Activated CD4-positive, alpha-beta T cell treated with anti-CD3 and anti-CD28 coated beads, Interleukin-2, amount 10 ng/mL, durations not matched to agents 24 days and 14 days (primary cell): Measurements from ENCODE around the gene SBNO2. TPM values are rescaled to one million over a fixed set of nuclear protein-coding genes. Genes with fewer than 3 reads are reported as not detected.
A peak's percentile ranks its signal among the peaks of the same experiment; 100 is the strongest.

Source experiments
- DNase-seq: peaks from one replicate; pipeline ENCODE4 v3.0.0; 2022
- H3K27ac Mint-ChIP-seq: one replicate; pipeline ENCODE4 v1.8.0; 2022; ENCODE audit warnings: mild to moderate bottlenecking, mixed read lengths
- H3K27me3 Mint-ChIP-seq: one replicate; pipeline ENCODE4 v1.8.0; 2022; ENCODE audit warnings: mixed read lengths
- H3K36me3 Mint-ChIP-seq: one replicate; pipeline ENCODE4 v1.8.0; 2022; ENCODE audit warnings: low read depth, mild to moderate bottlenecking, mixed read lengths
- H3K4me1 Mint-ChIP-seq: one replicate; pipeline ENCODE4 v1.8.0; 2021; ENCODE audit warnings: mixed read lengths
- H3K4me3 Mint-ChIP-seq: one replicate; pipeline ENCODE4 v1.8.0; 2022; ENCODE audit warnings: mild to moderate bottlenecking, moderate library complexity, mixed read lengths
- H3K9me3 Mint-ChIP-seq: one replicate; pipeline ENCODE4 v1.8.0; 2021; ENCODE audit warnings: mixed read lengths
- intact Hi-C: fragments of 100-400 bp; cut with micrococcal nuclease; formaldehyde crosslinking; loops from one replicate; pipeline ENCODE4 v1.15.1; 2023
- total RNA-seq: library from RNA; stranded (reverse); gene quantifications from 2 replicates; pipeline ENCODE4 v1.2.3, GENCODE V29; 2022

Gene SBNO2
- total RNA-seq, 1 donor from 2014 or later, result 98.9 TPM

DNA sequence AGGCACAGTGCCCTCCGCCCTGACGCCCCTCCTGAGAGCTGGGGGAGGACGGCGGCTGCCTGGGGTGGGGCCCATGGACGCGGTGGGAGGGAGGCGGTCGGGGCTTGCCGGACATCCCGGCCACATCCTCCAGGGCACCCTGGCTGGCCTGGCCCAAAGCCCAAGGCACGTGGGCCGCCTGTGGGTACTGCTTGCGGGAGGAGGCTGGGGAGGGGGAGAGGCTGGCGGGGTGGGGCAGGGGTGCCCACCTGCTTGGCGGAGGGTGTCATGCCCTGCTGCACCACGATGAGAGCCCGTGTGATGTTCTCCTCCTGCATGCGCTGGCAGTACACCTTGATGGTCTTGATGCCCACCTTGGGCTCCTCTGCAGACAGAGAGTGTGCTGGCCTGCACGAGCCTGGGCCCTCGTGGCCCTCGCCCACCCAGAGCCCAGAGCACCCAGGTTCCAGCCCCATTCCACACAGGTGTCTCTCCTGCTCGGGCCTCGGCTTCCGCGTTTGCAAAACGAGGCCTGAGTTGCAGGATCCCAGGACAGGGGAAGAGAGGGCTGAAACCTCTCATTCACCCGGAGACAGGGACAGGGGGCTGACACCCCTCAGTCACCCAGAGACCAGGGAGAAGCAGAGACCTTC is 82.4 kb downstream of the SBNO2 start:
- no peak overlapping the region for H3K4me3 Mint-ChIP-seq
- DNase-seq, result no peak
- peaks cover 22% of the 10 kb centered on the region for H3K4me1 Mint-ChIP-seq
- no peaks in the 10 kb centered on the region for H3K9me3 Mint-ChIP-seq
- no peak overlapping the region for H3K27ac Mint-ChIP-seq
- no peaks in the 10 kb centered on the region for H3K27me3 Mint-ChIP-seq
- H3K36me3 Mint-ChIP-seq, result peaks cover 39% of the 10 kb centered on the region
- intact Hi-C loops, result no loop called here

DNA sequence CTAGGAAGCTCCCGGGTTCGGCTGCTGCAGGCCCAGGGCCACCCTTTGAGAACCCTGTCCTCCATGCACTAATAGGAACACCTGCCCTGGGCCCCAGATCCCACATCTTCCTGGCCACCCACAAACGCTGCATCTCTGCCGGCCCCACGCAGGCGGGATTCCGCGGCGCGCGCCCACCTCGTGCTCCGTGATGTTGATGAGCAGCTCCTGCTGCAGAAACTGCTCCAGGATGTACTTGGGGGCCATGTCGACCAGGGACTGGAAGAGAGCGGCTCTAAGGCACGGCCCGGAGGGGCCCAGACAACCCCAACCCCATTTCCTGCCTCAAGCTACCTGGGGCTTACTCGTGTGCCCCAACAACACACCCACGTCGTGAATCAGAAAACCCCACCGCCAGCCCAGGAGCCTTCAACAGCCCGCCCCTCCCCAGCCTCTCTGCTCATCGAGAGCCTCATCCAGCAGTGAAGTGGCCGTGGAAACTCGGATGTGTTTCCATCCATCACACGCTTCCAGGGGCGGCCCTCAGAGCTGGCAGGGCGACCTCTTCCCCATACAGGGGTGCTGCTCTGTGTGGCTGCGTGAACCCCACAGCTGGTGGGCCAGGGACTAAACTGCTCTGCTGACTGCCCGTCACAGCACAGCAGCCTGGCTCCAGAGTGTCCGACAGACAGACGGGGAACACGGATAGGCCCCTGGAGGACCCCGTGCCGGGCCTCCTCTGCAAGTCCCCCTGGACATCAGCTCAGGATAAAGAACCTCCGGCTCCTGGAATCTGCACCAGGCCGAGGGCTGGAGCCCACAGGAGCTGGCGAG is 83.1 kb downstream of the SBNO2 start:
- H3K4me3 Mint-ChIP-seq, result no peak overlapping the region
- H3K27me3 Mint-ChIP-seq, result no peaks in the 10 kb centered on the region
- H3K36me3 Mint-ChIP-seq, result peaks cover 39% of the 10 kb centered on the region
- no peaks in the 10 kb centered on the region for H3K9me3 Mint-ChIP-seq
- intact Hi-C loops, result no loop called here
- no peak overlapping the region for H3K27ac Mint-ChIP-seq
- no peak for DNase-seq
- H3K4me1 Mint-ChIP-seq, result peaks cover 18% of the 10 kb centered on the region

DNA sequence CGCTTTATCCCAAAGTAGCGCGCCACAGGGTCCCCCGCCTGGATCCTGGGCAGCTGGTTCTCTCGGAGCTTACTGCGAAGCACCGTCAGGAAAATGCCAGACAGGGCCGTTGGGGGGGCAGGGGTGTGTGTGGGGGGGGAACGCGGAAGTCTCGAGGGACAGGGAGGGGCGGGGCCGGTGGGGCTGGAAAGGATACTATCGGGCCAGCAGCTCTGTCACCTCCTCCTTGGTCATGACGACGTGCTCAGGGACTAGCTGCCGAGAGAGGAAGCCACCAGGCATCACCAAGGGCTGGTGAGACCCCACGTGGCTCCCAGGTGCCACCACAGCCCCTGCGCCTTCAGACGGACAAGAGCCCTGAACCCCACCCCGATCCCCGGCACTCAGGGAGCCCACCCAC is 84.2 kb downstream of the SBNO2 start:
- H3K4me1 Mint-ChIP-seq, result peaks cover 20% of the 10 kb centered on the region
- no peak overlapping the region for H3K27ac Mint-ChIP-seq
- DNase-seq, result peak; percentile 71
- intact Hi-C loops, result no loop called here
- H3K9me3 Mint-ChIP-seq, result no peaks in the 10 kb centered on the region
- no peaks in the 10 kb centered on the region for H3K27me3 Mint-ChIP-seq
- peaks cover 41% of the 10 kb centered on the region for H3K36me3 Mint-ChIP-seq
- H3K4me3 Mint-ChIP-seq, result no peak overlapping the region

- H3K27ac Mint-ChIP-seq, result no peak overlapping the region
- H3K27me3 Mint-ChIP-seq, result no peaks in the 10 kb centered on the region
- no peak overlapping the region for H3K4me3 Mint-ChIP-seq
- no peaks in the 10 kb centered on the region for H3K9me3 Mint-ChIP-seq
- DNase-seq, result no peak
- intact Hi-C loops, result no loop called here
- H3K36me3 Mint-ChIP-seq, result peaks cover 41% of the 10 kb centered on the region
- peaks cover 19% of the 10 kb centered on the region for H3K4me1 Mint-ChIP-seq
Observed at GRCh38 chr19:1089126-1089771, 84.8 kb downstream of the SBNO2 start.

DNA sequence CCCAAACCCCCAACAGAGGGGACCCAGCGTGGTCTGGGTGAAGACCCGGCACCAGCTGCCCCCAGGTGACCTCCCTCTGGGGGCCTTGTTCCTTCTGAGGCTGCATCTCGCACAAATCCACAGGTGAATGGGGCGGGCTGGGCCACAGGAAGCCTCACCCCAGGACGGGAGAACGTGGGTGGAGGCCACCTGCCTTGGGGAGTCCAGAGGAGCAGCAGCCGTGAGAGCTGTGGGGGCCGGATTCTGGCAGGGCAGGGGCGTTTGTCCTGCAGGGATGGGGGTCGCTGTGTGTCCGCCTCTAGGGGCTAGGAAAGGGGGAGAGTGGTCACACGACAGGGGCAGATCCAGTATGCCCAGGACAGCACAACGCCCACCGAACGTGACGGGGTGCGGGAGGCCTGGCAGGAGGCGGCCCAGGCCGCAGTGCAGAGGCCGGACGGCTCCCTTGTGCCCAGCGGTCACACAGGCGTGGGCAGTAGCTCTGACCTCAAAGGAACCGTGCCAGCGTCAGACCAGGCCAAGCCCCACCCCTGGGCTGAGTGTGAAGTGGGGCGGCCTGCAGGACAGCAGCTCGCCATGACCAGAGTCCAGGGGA is 85.6 kb downstream of the SBNO2 start:
- intact Hi-C loops, result no loop called here
- Mint-ChIP-seq H3K4me3 (no peak overlapping the region), H3K4me1 (peaks cover 18% of the 10 kb centered on the region), H3K27ac (peak overlapping the region; percentile 84), H3K36me3 (peaks cover 45% of the 10 kb centered on the region), H3K9me3 (no peaks in the 10 kb centered on the region), H3K27me3 (no peaks in the 10 kb centered on the region)
- peak; percentile 77 for DNase-seq

- H3K4me1 Mint-ChIP-seq, result peaks cover 16% of the 10 kb centered on the region
- H3K9me3 Mint-ChIP-seq, result no peaks in the 10 kb centered on the region
- H3K27me3 Mint-ChIP-seq, result no peaks in the 10 kb centered on the region
- peak overlapping the region; percentile 84 for H3K27ac Mint-ChIP-seq
- peaks cover 39% of the 10 kb centered on the region for H3K36me3 Mint-ChIP-seq
- intact Hi-C loops, result no loop called here
- peak; percentile 85 for DNase-seq
- peak overlapping the region; percentile 70 for H3K4me3 Mint-ChIP-seq
Observed at GRCh38 chr19:1087813-1088415, 86.2 kb downstream of the SBNO2 start.

- Mint-ChIP-seq H3K27me3 (no peaks in the 10 kb centered on the region), H3K9me3 (no peaks in the 10 kb centered on the region), H3K4me3 (no peak overlapping the region), H3K4me1 (peaks cover 18% of the 10 kb centered on the region), H3K36me3 (peaks cover 46% of the 10 kb centered on the region), H3K27ac (peak overlapping the region; percentile 51)
- no peak for DNase-seq
- intact Hi-C loops, result no loop called here
Observed at GRCh38 chr19:1086613-1087012, 87.5 kb downstream of the SBNO2 start.

GRCh38 chr19:1085676-1086442 is 88.2 kb downstream of the SBNO2 start:
- intact Hi-C loops, result no loop called here
- no peaks in the 10 kb centered on the region for H3K27me3 Mint-ChIP-seq
- peak overlapping the region; percentile 15 for H3K4me3 Mint-ChIP-seq

DNA sequence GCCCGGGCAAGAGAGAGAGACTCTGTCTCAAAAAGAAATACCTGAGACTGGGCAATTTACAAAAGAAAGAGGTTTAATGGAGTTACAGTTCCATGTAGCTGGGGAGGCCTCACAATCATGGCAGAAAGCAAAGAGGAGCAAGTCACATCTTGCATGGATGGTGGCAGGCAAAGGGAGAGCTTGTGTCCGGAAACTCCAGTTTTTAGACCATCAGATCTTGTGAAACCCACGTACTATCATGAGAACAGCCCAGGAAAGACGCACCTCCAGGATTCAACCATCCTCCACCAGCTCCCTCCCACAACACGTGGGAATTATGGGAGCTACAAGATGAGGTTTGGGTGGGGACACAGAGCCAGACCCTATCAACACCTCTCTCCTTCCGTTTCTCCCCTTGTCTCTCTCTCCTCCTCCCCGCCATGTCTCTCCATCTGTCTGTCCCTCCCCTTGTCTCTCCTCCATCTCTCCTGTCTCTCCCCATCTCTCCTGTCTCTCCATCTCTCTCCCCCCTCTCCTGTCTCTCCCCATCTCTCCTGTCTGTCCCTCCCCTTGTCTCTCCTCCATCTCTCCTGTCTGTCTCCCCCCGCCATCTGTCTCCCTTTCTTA is 88.9 kb downstream of the SBNO2 start:
- H3K27ac Mint-ChIP-seq, result peak overlapping the region; percentile 78
- H3K9me3 Mint-ChIP-seq, result no peaks in the 10 kb centered on the region
- peaks cover 52% of the 10 kb centered on the region for H3K36me3 Mint-ChIP-seq
- H3K4me1 Mint-ChIP-seq, result peaks cover 23% of the 10 kb centered on the region
- peak overlapping the region; percentile 15 for H3K4me3 Mint-ChIP-seq
- intact Hi-C loops, result no loop called here
- no peaks in the 10 kb centered on the region for H3K27me3 Mint-ChIP-seq
- no peak for DNase-seq

More at GRCh38 chr19:1085676-1086442, 88.2 kb downstream of the SBNO2 start:
- H3K9me3 Mint-ChIP-seq, result no peaks in the 10 kb centered on the region
- peak; percentile 68 for DNase-seq
- H3K4me1 Mint-ChIP-seq, result peaks cover 21% of the 10 kb centered on the region
- peaks cover 47% of the 10 kb centered on the region for H3K36me3 Mint-ChIP-seq
- peak overlapping the region; percentile 78 for H3K27ac Mint-ChIP-seq

GRCh38 chr19:1084024-1084868 is 89.8 kb downstream of the SBNO2 start:
- Mint-ChIP-seq H3K4me1 (peaks cover 24% of the 10 kb centered on the region), H3K36me3 (peaks cover 59% of the 10 kb centered on the region), H3K27me3 (no peaks in the 10 kb centered on the region), H3K9me3 (no peaks in the 10 kb centered on the region), H3K27ac (peak overlapping the region; percentile 49), H3K4me3 (no peak overlapping the region)
- no peak for DNase-seq
- intact Hi-C loops, result no loop called here

GRCh38 chr19:1082928-1083816 is 90.9 kb downstream of the SBNO2 start:
- H3K9me3 Mint-ChIP-seq, result no peaks in the 10 kb centered on the region
- H3K4me1 Mint-ChIP-seq, result peaks cover 27% of the 10 kb centered on the region
- no peaks in the 10 kb centered on the region for H3K27me3 Mint-ChIP-seq
- intact Hi-C loops, result no loop called here
- no peak for DNase-seq
- H3K36me3 Mint-ChIP-seq, result peaks cover 59% of the 10 kb centered on the region
- no peak overlapping the region for H3K27ac Mint-ChIP-seq
- H3K4me3 Mint-ChIP-seq, result no peak overlapping the region
